Right lobe of liver (tissue), 4 donors: ENCODE data around the gene SERPINH1.

Experiments
- POLR2A ChIP-seq: fragments of 450-650 bp; IDR thresholded peaks from one replicate; pipeline ENCODE4 v1.6.1; 2017; ENCODE audit warnings: antibody characterized with exemption, mild to moderate bottlenecking
- TF ChIP-seq, protein P1 (sequence below), 4 donors: fragments of 200-600 bp in 3 of 4; fragments of 450-650 bp in 1 of 4; IDR thresholded peaks; one replicate each; pipeline versions ENCODE4 v1.5.1 to v1.8.0; 2016 to 2022; ENCODE audit warnings: antibody characterized with exemption in 4 of 4, mild to moderate bottlenecking in 2 of 4
- donor health status: DM: no; HTN: no; CAD: no.
- donor health status: DM: no; HTN: no; CAD: no.
- donor health status: DM: no; HTN: yes; CAD: no.

DNA sequence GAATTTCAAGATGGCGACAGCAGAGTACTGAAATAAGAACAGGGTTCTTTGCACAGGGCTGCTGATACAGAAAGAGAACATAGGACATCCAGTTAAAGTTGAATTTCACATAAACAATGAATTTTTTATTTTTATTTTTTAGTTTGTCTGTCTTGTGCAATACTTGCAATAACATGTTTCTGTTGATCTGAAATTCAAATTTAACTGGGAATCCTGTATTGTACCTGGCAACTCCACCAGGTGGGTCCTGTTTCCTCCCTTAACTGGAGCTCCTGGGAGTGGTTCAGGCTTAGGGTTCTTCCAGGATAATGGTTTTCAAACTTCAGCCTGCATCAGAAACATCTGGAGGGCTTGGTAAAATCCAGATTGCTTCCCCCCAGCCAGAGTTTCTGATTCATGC, 14.9 kb upstream of the SERPINH1 start:
- TF ChIP-seq, protein P1, sequence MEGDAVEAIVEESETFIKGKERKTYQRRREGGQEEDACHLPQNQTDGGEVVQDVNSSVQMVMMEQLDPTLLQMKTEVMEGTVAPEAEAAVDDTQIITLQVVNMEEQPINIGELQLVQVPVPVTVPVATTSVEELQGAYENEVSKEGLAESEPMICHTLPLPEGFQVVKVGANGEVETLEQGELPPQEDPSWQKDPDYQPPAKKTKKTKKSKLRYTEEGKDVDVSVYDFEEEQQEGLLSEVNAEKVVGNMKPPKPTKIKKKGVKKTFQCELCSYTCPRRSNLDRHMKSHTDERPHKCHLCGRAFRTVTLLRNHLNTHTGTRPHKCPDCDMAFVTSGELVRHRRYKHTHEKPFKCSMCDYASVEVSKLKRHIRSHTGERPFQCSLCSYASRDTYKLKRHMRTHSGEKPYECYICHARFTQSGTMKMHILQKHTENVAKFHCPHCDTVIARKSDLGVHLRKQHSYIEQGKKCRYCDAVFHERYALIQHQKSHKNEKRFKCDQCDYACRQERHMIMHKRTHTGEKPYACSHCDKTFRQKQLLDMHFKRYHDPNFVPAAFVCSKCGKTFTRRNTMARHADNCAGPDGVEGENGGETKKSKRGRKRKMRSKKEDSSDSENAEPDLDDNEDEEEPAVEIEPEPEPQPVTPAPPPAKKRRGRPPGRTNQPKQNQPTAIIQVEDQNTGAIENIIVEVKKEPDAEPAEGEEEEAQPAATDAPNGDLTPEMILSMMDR (IDR thresholded peaks at IDR 0.05), result no peak
- TF ChIP-seq POLR2A, result no peak
